ENCODE data around the gene PDZD7. TPM values are rescaled to one million over a fixed set of nuclear protein-coding genes. Genes with fewer than 3 reads are reported as not detected.
A peak's percentile ranks its signal among the peaks of the same experiment; 100 is the strongest.

Gene PDZD7
- total and polyA plus RNA-seq, 9 of the 15 experiments (the other 6 are each of a cell fraction or from before 2014, with no cell fraction given): 0.04 to 0.24 (median 0.08) TPM; not detected in 3

DNA sequence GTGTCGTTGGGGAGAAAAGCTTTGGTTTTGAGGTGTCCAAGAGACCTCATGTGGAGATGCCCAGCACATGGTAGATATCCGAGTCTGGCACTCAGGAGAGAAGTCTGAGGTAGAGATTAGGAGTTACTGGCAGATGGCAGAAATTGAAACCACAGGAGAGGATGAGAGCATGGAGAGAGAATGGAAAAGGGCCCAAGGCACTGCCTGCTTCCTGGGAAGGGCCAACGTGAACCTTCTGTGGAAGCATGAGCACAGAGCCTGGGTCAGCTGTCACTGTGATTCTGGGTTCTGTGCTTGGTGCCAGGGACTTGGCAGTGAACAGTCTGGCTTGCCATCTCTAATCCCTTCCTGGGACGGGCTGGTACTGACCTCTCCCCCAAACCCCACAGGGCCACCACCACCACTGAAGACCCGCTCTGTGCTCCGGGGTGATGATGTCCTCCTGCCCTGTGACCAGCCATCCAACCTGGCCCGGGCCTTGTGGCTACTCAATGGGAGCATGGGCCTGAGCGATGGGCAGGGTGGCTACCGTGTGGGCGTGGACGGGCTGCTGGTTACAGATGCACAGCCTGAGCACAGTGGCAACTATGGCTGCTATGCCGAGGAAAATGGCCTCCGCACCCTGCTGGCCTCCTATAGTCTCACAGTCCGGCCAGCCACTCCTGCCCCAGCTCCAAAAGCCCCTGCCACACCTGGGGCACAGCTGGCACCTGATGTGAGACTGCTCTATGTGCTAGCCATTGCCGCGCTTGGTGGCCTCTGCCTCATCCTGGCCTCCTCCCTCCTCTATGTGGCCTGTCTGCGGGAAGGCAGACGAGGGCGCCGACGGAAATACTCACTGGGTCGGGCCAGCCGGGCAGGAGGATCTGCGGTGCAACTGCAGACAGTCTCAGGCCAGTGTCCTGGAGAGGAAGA is 47.8 kb downstream of the PDZD7 start:
- H3K9me3 ChIP-seq (replicated peaks; ENCODE audit: control insufficient read depth, insufficient read depth, low read depth, low read length): no peaks in the 10 kb centered on the region
- BruUV-seq (replicated peaks): no TSS peak
- no peaks in the 10 kb centered on the region for H3K27me3 ChIP-seq (ENCODE audit: control insufficient read depth in 2 of 2, insufficient read depth in 2 of 2, low read length in 2 of 2)
- TF ChIP-seq, protein P1, sequence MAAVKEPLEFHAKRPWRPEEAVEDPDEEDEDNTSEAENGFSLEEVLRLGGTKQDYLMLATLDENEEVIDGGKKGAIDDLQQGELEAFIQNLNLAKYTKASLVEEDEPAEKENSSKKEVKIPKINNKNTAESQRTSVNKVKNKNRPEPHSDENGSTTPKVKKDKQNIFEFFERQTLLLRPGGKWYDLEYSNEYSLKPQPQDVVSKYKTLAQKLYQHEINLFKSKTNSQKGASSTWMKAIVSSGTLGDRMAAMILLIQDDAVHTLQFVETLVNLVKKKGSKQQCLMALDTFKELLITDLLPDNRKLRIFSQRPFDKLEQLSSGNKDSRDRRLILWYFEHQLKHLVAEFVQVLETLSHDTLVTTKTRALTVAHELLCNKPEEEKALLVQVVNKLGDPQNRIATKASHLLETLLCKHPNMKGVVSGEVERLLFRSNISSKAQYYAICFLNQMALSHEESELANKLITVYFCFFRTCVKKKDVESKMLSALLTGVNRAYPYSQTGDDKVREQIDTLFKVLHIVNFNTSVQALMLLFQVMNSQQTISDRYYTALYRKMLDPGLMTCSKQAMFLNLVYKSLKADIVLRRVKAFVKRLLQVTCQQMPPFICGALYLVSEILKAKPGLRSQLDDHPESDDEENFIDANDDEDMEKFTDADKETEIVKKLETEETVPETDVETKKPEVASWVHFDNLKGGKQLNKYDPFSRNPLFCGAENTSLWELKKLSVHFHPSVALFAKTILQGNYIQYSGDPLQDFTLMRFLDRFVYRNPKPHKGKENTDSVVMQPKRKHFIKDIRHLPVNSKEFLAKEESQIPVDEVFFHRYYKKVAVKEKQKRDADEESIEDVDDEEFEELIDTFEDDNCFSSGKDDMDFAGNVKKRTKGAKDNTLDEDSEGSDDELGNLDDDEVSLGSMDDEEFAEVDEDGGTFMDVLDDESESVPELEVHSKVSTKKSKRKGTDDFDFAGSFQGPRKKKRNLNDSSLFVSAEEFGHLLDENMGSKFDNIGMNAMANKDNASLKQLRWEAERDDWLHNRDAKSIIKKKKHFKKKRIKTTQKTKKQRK (IDR thresholded peaks at IDR 0.05; ENCODE audit: borderline replicate concordance, low read depth, low read length): no peak
- TF ChIP-seq STAG1 (CRISPR knock-in tag; IDR thresholded peaks at IDR 0.05; ENCODE audit: borderline replicate concordance): no peak
- TF ChIP-seq, protein P2, sequence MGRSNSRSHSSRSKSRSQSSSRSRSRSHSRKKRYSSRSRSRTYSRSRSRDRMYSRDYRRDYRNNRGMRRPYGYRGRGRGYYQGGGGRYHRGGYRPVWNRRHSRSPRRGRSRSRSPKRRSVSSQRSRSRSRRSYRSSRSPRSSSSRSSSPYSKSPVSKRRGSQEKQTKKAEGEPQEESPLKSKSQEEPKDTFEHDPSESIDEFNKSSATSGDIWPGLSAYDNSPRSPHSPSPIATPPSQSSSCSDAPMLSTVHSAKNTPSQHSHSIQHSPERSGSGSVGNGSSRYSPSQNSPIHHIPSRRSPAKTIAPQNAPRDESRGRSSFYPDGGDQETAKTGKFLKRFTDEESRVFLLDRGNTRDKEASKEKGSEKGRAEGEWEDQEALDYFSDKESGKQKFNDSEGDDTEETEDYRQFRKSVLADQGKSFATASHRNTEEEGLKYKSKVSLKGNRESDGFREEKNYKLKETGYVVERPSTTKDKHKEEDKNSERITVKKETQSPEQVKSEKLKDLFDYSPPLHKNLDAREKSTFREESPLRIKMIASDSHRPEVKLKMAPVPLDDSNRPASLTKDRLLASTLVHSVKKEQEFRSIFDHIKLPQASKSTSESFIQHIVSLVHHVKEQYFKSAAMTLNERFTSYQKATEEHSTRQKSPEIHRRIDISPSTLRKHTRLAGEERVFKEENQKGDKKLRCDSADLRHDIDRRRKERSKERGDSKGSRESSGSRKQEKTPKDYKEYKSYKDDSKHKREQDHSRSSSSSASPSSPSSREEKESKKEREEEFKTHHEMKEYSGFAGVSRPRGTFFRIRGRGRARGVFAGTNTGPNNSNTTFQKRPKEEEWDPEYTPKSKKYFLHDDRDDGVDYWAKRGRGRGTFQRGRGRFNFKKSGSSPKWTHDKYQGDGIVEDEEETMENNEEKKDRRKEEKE (IDR thresholded peaks at IDR 0.05; ENCODE audit: borderline replicate concordance in 1 of 2, control insufficient read depth in 1 of 2, low read depth in 2 of 2, low read length in 1 of 2): no peak
- peak; percentile 34; the same call in 1 of the 2 replicates for TF ChIP-seq POLR2G (IDR thresholded peaks at IDR 0.05; ENCODE audit: low read depth, low read length)
- peaks cover 26% of the 10 kb centered on the region for H3K79me2 ChIP-seq (ENCODE audit: control insufficient read depth, insufficient read depth, low read length)
- peaks cover 29% of the 10 kb centered on the region; the same call in 2 of the 3 replicates for H3K36me3 ChIP-seq (ENCODE audit: control insufficient read depth, insufficient read depth, low read length)
- FAIRE-seq (no peak), ATAC-seq (no peak), DNase-seq (ENCODE audit: extremely low read depth in 1 of 4, low spot score in 3 of 4) (no peak)
- no peak overlapping the region for H3K27ac ChIP-seq (ENCODE audit: extremely low read depth, low read depth, low read length)
- CTCF ChIA-PET (ENCODE audit: low intra/inter-chr PET ratio): no interaction called here
- intact Hi-C loops (cut with micrococcal nuclease): no loop called here
- peaks cover 3 to 14% of the 10 kb centered on the region in 2 experiments; a peak in 3 of 5 replicates for H3K4me1 ChIP-seq (replicated peaks in 1 of 2; ENCODE audit: control insufficient read depth in 2 of 2, insufficient read depth in 2 of 2, low read length in 2 of 2)
- H2AFZ ChIP-seq (ENCODE audit: low read depth, low read length): no peak overlapping the region
- H3K9ac ChIP-seq (ENCODE audit: insufficient read depth in 1 of 2, low read depth in 2 of 2, low read length in 2 of 2): peak overlapping the region in 1 of 2 experiments; percentile 52; a peak in 1 of 4 replicates
- POLR2A ChIA-PET: interaction anchor here (0.6 to 1.3 kb wide), 3 partner anchors 35 to 296 kb away, joined by 3 read pairs; no protein-coding TSS in a partner anchor
- H3K4me3 ChIP-seq: no peak overlapping the region
- WGBS (ENCODE audit: insufficient coverage, low coverage, missing lambda C conversion rate): 80% methylated on average over 14 of the region's 24 CpGs
- in situ Hi-C loops (cut with MboI): loop anchor here (25.0 kb wide), 1 partner anchor 1054 kb away; no protein-coding TSS in a partner anchor
- H3K4me2 ChIP-seq (ENCODE audit: insufficient read depth, low read length): no peak overlapping the region
- H4K20me1 ChIP-seq (replicated peaks; ENCODE audit: control insufficient read depth, insufficient read depth, low read length): no peaks in the 10 kb centered on the region; the same call in 1 of the 2 replicates
- no peaks in the 10 kb centered on the region for H3K9me1 ChIP-seq (ENCODE audit: control insufficient read depth, insufficient read depth, low read length)
